ENCODE results near the gene PAPPA2.

GRCh38 chr1:176888471-176889032 lies 425.6 kb downstream of the PAPPA2 start:
- no peak for TF ChIP-seq CTCF (IDR thresholded peaks at IDR 0.05; ENCODE audit: low read length)
- TF ChIP-seq EZH2 (optimal IDR thresholded peaks at IDR 0.05; ENCODE audit: low read depth, low read length): no peak

All from MM.1S (cell line).